Measurements from ENCODE around the gene DDX21.

DNA sequence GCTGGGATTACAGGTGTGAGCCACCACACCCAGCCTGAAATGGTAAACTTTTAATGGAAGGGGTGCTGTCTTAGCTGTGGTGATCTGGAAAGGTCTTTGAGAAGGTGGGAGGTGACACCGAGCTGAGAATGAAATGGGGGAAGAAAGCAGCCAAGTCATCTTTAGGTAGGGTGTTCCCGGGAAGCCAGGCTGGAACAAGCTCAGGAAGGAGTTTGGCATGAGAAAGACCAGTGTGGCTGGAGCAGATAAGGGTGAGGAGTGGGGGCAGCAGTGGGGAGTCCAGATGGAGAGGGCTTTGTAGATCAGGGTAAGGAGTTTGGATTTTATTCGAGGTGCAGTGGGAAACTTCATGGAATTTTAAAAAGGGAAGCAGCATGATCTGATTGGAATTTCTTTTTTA is 62.6 kb downstream of the DDX21 start:
- no peak for TF ChIP-seq CTCF (conservative IDR thresholded peaks at IDR 0.05)
- no peak for TF ChIP-seq ZFX (IDR thresholded peaks at IDR 0.05)

Measured in C4-2B (cell line).